WERI-Rb-1 (cell line): ENCODE measurements around the gene DSCAM.

Source experiments
- DNase-seq: peaks from one replicate; pipeline ENCODE4 v3.0.0-alpha.2; 2020
- H3K27ac ChIP-seq: fragments of 250-450 bp; sonication (Bioruptor Pico); 2 replicates; pipeline ENCODE4 v1.5.1; 2020; ENCODE audit warnings: mild to moderate bottlenecking, moderate library complexity
- H3K27me3 ChIP-seq: fragments of 250-450 bp; sonication (Bioruptor Pico); 2 replicates; pipeline ENCODE4 v1.5.1; 2021; ENCODE audit warnings: mild to moderate bottlenecking, low read depth, moderate library complexity; ENCODE audit not compliant: insufficient read depth, severe bottlenecking
- H3K36me3 ChIP-seq: fragments of 250-450 bp; sonication (Bioruptor Pico); 2 replicates; pipeline ENCODE4 v1.5.1; 2020; ENCODE audit warnings: mild to moderate bottlenecking, moderate library complexity
- H3K4me3 ChIP-seq: 2 replicates; pipeline ENCODE4 v1.5.1; 2011; ENCODE audit warnings: low read depth, mild to moderate bottlenecking, control low read depth, low read length
- H3K9me3 ChIP-seq: fragments of 250-450 bp; sonication (Bioruptor Pico); 2 replicates; pipeline ENCODE4 v1.5.1; 2021; ENCODE audit warnings: mild to moderate bottlenecking, moderate library complexity; ENCODE audit not compliant: severe bottlenecking
- CTCF ChIP-seq: IDR thresholded peaks from 2 replicates; pipeline ENCODE4 v1.5.1; 2011; ENCODE audit warnings: low read depth, mild to moderate bottlenecking, control low read depth, inconsistent platforms, low read length

DSCAM gene

GRCh38 chr21:40689840-40690360 is 157.1 kb downstream of the DSCAM start:
- Histone ChIP-seq H3K27ac (peak overlapping the region; percentile 23), H3K36me3 (no peaks in the 10 kb centered on the region), H3K27me3 (no peaks in the 10 kb centered on the region), H3K4me3 (no peak overlapping the region), H3K9me3 (no peaks in the 10 kb centered on the region)
- TF ChIP-seq CTCF, result no peak
- DNase-seq, result no peak

DNA sequence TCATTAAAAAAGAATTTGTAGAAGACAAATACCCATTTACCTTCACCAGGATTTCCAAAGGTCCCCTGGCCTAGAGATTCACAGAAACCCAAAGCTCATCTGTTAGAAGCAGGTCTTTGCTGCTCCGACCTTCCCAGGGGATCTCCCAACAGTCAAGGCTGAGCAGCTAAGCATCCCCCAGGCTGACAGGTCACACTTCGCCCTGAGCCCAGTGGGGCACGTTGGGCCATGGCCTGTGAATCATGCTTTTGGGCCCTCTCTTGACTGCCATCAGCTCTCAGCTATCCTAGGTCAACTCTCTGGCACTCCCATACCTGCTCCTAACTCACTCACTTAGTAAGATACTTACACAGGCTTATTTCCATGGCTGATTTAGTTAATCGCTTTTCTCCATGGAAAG is 157.7 kb downstream of the DSCAM start:
- Histone ChIP-seq H3K27ac (peak overlapping the region; percentile 23), H3K4me3 (no peak overlapping the region), H3K36me3 (no peaks in the 10 kb centered on the region), H3K27me3 (no peaks in the 10 kb centered on the region), H3K9me3 (no peaks in the 10 kb centered on the region)
- DNase-seq, result peak; percentile 57
- no peak for TF ChIP-seq CTCF

GRCh38 chr21:40688106-40688864 is 158.7 kb downstream of the DSCAM start:
- no peak overlapping the region for H3K27ac ChIP-seq
- H3K9me3 ChIP-seq, result no peaks in the 10 kb centered on the region
- no peak for TF ChIP-seq CTCF
- H3K27me3 ChIP-seq, result no peaks in the 10 kb centered on the region
- H3K4me3 ChIP-seq, result no peak overlapping the region
- DNase-seq, result peak; percentile 28
- H3K36me3 ChIP-seq, result no peaks in the 10 kb centered on the region

GRCh38 chr21:40687625-40688024 is 159.3 kb downstream of the DSCAM start:
- Histone ChIP-seq H3K27me3 (no peaks in the 10 kb centered on the region), H3K9me3 (peaks cover 4% of the 10 kb centered on the region), H3K36me3 (no peaks in the 10 kb centered on the region), H3K27ac (no peak overlapping the region), H3K4me3 (no peak overlapping the region)
- DNase-seq, result no peak
- no peak for TF ChIP-seq CTCF

DNA sequence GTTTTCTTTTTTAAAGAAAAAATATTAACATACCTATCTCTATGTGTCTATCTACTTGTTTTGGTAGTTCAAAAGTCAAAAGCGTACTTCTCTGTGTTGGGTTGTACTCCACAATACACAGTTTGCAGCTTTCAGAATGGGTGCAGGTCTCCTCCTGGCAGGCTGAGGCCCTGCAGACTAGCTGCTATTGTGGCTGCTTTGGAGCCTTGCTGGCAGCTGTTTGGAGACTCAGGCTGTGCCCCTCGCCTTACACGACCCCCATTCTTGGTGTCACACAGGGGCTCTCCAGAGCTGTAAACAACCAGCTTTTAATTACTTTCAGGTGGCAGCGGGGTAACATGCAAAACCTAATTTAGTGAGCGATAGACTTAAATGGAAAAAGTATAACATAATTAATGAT is 160.4 kb downstream of the DSCAM start:
- no peaks in the 10 kb centered on the region for H3K36me3 ChIP-seq
- H3K27ac ChIP-seq, result no peak overlapping the region
- H3K9me3 ChIP-seq, result peaks cover 4% of the 10 kb centered on the region
- no peak overlapping the region for H3K4me3 ChIP-seq
- TF ChIP-seq CTCF, result no peak
- DNase-seq, result peak; percentile 55
- no peaks in the 10 kb centered on the region for H3K27me3 ChIP-seq
